Right cardiac atrium (tissue), 5 donors: ENCODE results near the gene HSPA13. TPM values are rescaled to one million over a fixed set of nuclear protein-coding genes. Genes with fewer than 3 reads are reported as not detected.
"Not testable (repeated sequence)": the region's sequence is repeated elsewhere in the genome, so short reads cannot be mapped to it uniquely, and the experiment has no call there.

Source experiments
- ATAC-seq, 2 donors: fragments of 200-7000 bp; cut with Tn5 transposase; one replicate each; pipeline versions ENCODE4 v1.8.0 to v1.9.1; 2020; ENCODE audit warnings: moderate library complexity in 2 of 2, mild to moderate bottlenecking in 1 of 2
- DNase-seq, 3 donors: peaks; one replicate each; pipeline ENCODE4 v3.0.0-alpha.2; 2020
- H3K27ac ChIP-seq: one replicate; pipeline ENCODE4 v1.5.1; 2013; ENCODE audit warnings: mild to moderate bottlenecking, low read length, control low read depth, moderate library complexity
- H3K27me3 ChIP-seq: one replicate; pipeline ENCODE4 v1.6.1; 2013; ENCODE audit not compliant: control insufficient read depth, insufficient read depth
- H3K4me1 ChIP-seq: one replicate; pipeline ENCODE4 v1.6.1; 2013; ENCODE audit warnings: low read length; ENCODE audit not compliant: control insufficient read depth, insufficient read depth
- H3K4me3 ChIP-seq: one replicate; pipeline ENCODE4 v1.5.1; 2013; ENCODE audit warnings: low read length, control low read depth
- H3K9me3 ChIP-seq: one replicate; pipeline ENCODE4 v1.6.1; 2013; ENCODE audit warnings: low read length; ENCODE audit not compliant: control insufficient read depth
- WGBS: extraction: QIAGEN DNeasy Blood & Tissue Kit; methylation state at CpG from one replicate; pipeline ENCODE4 v1.1.7; 2013; 5-methylcytosine and 5-hydroxymethylcytosine counted together
- intact Hi-C, 4 donors: fragments of 100-400 bp; cut with DNase I; formaldehyde crosslinking; loops; one replicate each; pipeline versions ENCODE4 v1.11.0 to v1.14.0; 2022 to 2023
- polyA plus RNA-seq: library from polyadenylated mRNA; stranded (reverse); fragments of 200-250 nt; gene quantifications from one replicate; pipeline ENCODE4 v1.2.3, GENCODE V29; 2013
- total RNA-seq, 4 donors: library from RNA; stranded (reverse); fragmentation: NEBNext Ultra II Directional; extraction: Animal tissue kit (Norgen Biotek cat#: 25700); gene quantifications; one replicate each; pipeline ENCODE4 v1.2.1, GENCODE V29; 2021
- donor health status: healthy with polysubstance abuse.
- donor health status: DM: no; HTN: yes; CAD: no.
- donor health status: DM: no; HTN: no; CAD: no.
- donor health status: DM: no; HTN: yes; CAD: no; lungs with severe emphysema.
- donor health status: DM: yes; HTN: yes; CAD: no.

The HSPA13 gene
- total and polyA plus RNA-seq, 5 donors = 9.1 to 37.6 (median 17.6) TPM

DNA sequence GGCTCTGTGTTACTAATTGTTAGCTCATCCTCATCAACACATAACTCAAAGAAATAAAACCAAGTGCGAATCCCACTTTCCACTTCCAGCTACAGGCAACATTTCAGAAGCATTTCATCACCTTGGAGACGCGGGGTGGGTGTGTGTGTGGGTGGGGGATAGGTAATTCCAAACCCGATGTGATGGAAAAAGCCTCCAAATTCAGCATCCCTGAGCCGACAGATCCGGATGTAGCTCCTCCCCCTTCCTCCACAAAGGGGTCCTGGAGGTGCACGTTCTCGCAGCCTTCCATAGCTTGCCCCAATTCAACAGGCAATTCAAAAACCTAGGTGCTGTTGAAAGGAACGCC is 486 bp downstream of the HSPA13 start:
- 0% methylated on average over 9 of the region's 9 CpGs for WGBS
- Histone ChIP-seq H3K27ac (peak overlapping the region; percentile 77), H3K27me3 (no peaks in the 10 kb centered on the region), H3K4me1 (no peaks in the 10 kb centered on the region), H3K9me3 (no peaks in the 10 kb centered on the region), H3K4me3 (peak overlapping the region; percentile 78)
- ATAC-seq = no peak
- intact Hi-C loops = no loop called here
- DNase-seq = no peak

GRCh38 chr21:14376854-14377253 is 6.1 kb downstream of the HSPA13 start:
- H3K27me3 ChIP-seq = no peaks in the 10 kb centered on the region
- DNase-seq (no peak), ATAC-seq (no peak)
- 98% methylated on average over 2 of the region's 2 CpGs for WGBS
- H3K4me1 ChIP-seq = no peaks in the 10 kb centered on the region
- H3K4me3 ChIP-seq = no peak overlapping the region
- no peak overlapping the region for H3K27ac ChIP-seq
- H3K9me3 ChIP-seq = no peaks in the 10 kb centered on the region
- intact Hi-C loops = no loop called here

- DNase-seq = no peak
- H3K4me1 ChIP-seq = no peaks in the 10 kb centered on the region
- intact Hi-C loops = no loop called here
- no peaks in the 10 kb centered on the region for H3K9me3 ChIP-seq
- no peak overlapping the region for H3K4me3 ChIP-seq
- H3K27me3 ChIP-seq = no peaks in the 10 kb centered on the region
- no peak overlapping the region for H3K27ac ChIP-seq
- ATAC-seq = no peak
- 67% methylated on average over 3 of the region's 3 CpGs for WGBS
Observed at GRCh38 chr21:14366998-14367397, 15.9 kb downstream of the HSPA13 start.

GRCh38 chr21:14361958-14362357 is 21.0 kb downstream of the HSPA13 start:
- WGBS = 32% methylated on average over 3 of the region's 3 CpGs
- no peaks in the 10 kb centered on the region for H3K9me3 ChIP-seq
- no peaks in the 10 kb centered on the region for H3K27me3 ChIP-seq
- no peaks in the 10 kb centered on the region for H3K4me1 ChIP-seq
- intact Hi-C loops = no loop called here
- ATAC-seq (peak in 1 of 2 donors; percentile 25), DNase-seq (no peak)
- H3K4me3 ChIP-seq = no peak overlapping the region
- H3K27ac ChIP-seq = no peak overlapping the region

DNA sequence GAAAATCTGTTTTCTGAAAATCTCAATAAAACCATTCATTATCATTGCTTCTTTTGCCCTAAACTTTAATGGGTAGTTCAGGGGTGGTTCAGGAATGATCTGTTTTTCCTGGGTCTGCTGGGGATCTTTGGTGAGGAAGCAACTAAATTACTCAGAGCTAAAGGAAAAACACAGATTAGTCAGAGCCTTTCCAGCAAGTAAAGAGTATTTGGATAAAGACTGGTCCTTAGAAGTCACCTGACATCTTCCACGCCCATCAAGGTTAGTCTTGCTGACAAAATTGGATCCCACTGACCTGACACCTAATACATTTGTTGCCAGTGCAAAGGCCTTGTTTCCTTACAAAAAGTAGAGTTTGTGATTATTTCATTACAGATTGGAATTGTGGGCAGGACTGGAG is 24.2 kb downstream of the HSPA13 start:
- Histone ChIP-seq H3K27me3 (no peaks in the 10 kb centered on the region), H3K27ac (no peak overlapping the region), H3K9me3 (no peaks in the 10 kb centered on the region), H3K4me3 (no peak overlapping the region), H3K4me1 (no peaks in the 10 kb centered on the region)
- DNase-seq (no peak), ATAC-seq (no peak)
- WGBS = 66% methylated on average over 1 of the region's 1 CpG
- intact Hi-C loops = no loop called here

DNA sequence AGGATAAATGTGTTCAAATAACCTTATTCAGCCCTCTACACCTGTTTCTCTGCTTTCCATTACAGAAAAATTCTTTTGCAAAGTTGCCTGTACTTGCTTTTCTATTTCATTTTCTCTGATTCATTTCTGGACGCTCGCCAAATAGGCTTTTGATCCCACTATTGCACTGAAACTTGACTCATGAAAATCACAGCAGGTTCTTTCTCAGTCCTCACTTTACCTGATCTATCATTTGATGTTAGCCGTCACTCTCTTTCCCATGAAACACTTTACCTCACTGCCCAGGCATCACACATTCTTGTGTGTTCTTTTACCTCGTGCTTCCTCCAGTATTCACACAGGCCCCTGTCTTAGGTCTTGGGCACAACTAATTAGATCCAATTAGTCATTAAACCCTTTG is 26.2 kb downstream of the HSPA13 start:
- ATAC-seq = no peak
- Histone ChIP-seq H3K4me1 (no peaks in the 10 kb centered on the region), H3K9me3 (no peaks in the 10 kb centered on the region), H3K27ac (no peak overlapping the region), H3K27me3 (no peaks in the 10 kb centered on the region), H3K4me3 (no peak overlapping the region)
- WGBS = 84% methylated on average over 4 of the region's 4 CpGs
- DNase-seq = no peak
- intact Hi-C loops = no loop called here

DNA sequence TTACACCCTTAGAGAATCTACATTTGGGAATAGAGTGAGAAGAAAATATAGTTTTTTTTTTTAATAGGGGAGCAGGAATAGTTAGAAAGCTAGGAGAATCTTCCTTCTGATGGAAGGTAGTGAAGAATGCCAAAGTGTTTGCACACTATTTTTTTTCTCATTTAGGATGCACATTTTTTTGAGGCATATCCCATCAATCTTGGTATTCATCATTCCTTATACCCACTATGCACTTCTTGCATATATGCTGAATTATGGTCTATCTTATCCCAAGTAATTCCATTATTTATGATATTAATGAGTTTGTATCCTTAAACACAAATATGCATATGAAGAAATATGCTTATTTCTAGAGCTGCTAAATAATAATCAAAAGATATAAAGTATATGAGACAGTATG is 28.4 kb downstream of the HSPA13 start:
- Histone ChIP-seq H3K27me3 (no peaks in the 10 kb centered on the region), H3K27ac (no peak overlapping the region), H3K9me3 (no peaks in the 10 kb centered on the region), H3K4me3 (no peak overlapping the region), H3K4me1 (no peaks in the 10 kb centered on the region)
- DNase-seq (no peak), ATAC-seq (no peak)
- intact Hi-C loops = no loop called here

DNA sequence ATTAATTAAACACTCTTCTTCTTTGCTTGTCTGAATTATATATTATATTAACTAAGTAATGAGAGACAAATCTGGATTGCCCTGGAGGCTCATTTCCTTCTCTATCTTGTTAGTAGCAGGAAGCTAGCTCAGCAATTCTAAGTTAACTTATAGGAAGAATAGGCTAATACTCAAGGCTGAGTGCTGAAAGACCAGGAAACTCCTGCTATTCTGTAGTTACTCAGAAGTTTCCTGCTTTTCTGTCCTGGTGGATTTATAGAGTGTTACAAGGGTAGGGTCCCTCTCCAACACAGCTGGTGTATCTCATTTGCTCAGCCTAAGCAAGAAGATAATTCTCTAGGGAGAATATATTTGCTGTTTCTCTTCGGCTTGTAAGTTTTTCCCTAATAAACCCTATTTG is 29.2 kb downstream of the HSPA13 start:
- intact Hi-C loops = no loop called here
- no peak overlapping the region for H3K4me3 ChIP-seq
- DNase-seq (no peak), ATAC-seq (no peak)
- no peaks in the 10 kb centered on the region for H3K9me3 ChIP-seq
- no peaks in the 10 kb centered on the region for H3K27me3 ChIP-seq
- no peak overlapping the region for H3K27ac ChIP-seq
- H3K4me1 ChIP-seq = no peaks in the 10 kb centered on the region
- WGBS = 48% methylated on average over 1 of the region's 1 CpG

- H3K4me3 ChIP-seq = no peak overlapping the region
- no peaks in the 10 kb centered on the region for H3K27me3 ChIP-seq
- H3K27ac ChIP-seq = no peak overlapping the region
- ATAC-seq (no peak), DNase-seq (no peak)
- no peaks in the 10 kb centered on the region for H3K9me3 ChIP-seq
- intact Hi-C loops = no loop called here
- H3K4me1 ChIP-seq = no peaks in the 10 kb centered on the region
Observed at GRCh38 chr21:14353231-14353630, 29.7 kb downstream of the HSPA13 start.

- DNase-seq, H3K4me1 ChIP-seq, H3K27ac ChIP-seq, intact Hi-C loops, H3K9me3 ChIP-seq, H3K4me3 ChIP-seq, H3K27me3 ChIP-seq, ATAC-seq: not testable (repeated sequence)
- WGBS = 77% methylated on average over 2 of the region's 2 CpGs
Observed at GRCh38 chr21:14327346-14327745, 55.6 kb downstream of the HSPA13 start.

DNA sequence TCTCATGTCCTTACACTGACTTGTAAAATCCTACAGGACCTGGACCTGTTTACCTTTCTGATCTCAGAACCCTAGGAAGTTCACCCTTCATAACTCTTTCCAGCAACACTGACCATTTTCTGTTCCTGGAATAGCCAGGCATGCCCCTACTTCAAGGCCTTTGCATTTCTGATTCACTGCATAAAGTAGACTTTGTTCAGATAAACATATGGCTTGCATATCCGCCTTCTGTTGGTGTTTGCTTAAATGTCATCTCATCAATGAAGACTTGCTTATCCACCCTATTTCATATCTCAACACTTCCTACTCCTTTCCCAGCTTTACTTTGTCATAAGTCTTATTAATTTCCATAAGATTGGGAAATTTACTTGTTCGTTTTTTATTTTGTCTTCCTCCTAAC is 57.4 kb downstream of the HSPA13 start:
- ATAC-seq (no peak), DNase-seq (no peak)
- intact Hi-C loops = no loop called here
- no peaks in the 10 kb centered on the region for H3K9me3 ChIP-seq
- H3K4me1 ChIP-seq = no peaks in the 10 kb centered on the region
- H3K27ac ChIP-seq = no peak overlapping the region
- no peak overlapping the region for H3K4me3 ChIP-seq
- WGBS = 63% methylated on average over 2 of the region's 2 CpGs
- H3K27me3 ChIP-seq = no peaks in the 10 kb centered on the region
